LNCAP (cell line): ENCODE measurements around the gene PIPOX.

Experiments used
- CTCF ChIP-seq: fragments of 450-650 bp; IDR thresholded peaks from 2 replicates; pipeline ENCODE4 v1.5.1; 2017; ENCODE audit warnings: mild to moderate bottlenecking

The PIPOX gene

DNA sequence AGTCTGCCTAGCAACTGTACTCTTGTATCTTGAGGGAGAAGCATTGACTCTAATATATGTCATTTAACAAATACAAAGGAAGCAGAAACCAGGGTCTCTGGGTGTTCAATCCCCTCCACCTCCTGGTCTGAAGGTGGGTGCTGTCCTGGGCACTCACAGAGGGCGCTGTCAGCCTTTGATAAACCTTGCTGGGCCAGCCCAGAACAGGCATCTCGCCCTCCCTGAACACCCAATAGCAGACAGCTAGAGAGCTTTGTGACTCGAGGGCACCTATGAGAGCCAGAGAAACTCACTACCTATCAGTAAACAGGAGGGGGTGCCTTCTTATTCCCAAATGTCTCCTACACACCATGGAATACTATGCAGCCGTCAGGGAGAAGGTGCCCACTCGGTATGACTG is 6.4 kb upstream of the PIPOX start:
- TF ChIP-seq CTCF, result no peak

- TF ChIP-seq CTCF, result no peak
These were observed 5.2 kb upstream of the PIPOX start for GRCh38 chr17:29037739-29038084.

- no peak for TF ChIP-seq CTCF
These were observed 4.7 kb upstream of the PIPOX start for GRCh38 chr17:29038085-29038795.

GRCh38 chr17:29039764-29040598 is 3.0 kb upstream of the PIPOX start:
- TF ChIP-seq CTCF, result no peak

DNA sequence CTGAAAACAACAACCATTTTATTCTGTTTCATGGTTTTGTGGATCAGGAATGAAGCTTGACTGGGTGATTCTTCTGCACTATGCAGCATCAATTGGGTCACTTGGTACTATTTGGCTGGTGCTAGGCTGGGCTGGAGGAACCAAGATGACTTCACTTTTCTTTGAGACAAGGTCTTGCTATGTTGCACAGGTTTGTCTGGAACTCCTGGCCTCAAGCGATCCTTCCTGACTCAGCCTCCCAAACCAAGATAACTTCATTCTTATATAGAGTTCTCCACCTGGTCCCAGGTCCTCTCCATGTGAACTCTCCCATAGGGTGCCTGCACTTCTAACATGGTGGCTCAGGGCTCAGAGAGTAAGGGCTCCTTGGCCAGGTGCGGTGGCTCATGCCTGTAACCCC is 1.9 kb upstream of the PIPOX start:
- TF ChIP-seq CTCF, result no peak

DNA sequence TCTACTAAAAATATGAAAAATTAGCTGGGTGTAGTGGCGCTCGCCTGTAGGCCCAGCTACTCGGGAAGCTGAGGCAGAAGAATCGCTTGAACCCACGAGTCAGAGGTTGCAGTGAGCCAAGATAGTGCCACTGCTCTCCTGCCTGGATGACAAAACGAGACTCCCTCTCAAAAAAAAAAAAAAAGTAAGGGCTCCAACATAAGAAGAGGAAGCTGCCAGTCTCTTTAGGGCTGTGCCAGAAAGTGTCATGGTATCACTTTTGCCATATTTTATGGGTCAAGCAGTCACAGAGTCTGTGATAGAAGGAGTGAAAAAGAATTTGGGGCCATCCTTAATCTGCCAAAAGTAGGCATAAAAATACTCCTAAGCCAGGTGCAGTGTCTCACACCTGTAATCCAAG is 1.4 kb upstream of the PIPOX start:
- TF ChIP-seq CTCF, result no peak

GRCh38 chr17:29042026-29042678 is 789 bp upstream of the PIPOX start:
- no peak for TF ChIP-seq CTCF
